ENCODE results near the gene LIPA.
"Not testable (repeated sequence)": the region's sequence is repeated elsewhere in the genome, so short reads cannot be mapped to it uniquely, and the experiment has no call there.

Gene LIPA

DNA sequence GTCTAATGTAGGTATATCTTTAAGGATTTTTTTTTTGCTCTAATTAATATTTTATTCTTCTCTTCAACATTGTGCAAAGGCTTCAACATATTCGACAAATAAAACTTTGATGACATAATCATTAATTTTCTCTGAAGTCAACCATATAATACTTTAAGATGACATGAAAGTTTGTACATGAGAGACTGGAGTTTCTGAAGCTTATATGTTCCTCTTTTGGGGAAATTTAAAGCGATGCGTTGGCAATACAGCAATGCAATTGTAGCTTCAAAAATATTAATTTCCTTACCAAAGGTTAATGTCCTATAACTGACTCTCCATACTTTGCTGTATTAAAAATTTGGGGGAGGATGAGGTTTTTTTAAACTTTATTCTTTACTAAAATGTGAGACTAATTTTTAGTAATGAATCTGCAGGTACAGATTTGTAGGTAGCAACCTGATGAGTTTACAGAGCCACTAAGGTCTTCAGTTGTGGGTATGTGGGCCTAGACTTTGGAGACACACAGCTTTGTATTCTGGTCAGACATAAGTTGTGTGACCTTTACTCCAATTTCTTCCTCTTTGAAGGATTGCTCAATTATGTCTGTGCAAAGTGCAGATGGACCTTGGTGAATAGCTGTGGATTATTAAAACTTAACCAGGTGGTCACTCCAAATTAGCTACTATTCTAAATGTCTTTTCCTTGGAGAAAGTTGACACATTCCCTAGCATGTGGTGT is 18.0 kb upstream of the LIPA start:
- no peak for DNase-seq

DNA sequence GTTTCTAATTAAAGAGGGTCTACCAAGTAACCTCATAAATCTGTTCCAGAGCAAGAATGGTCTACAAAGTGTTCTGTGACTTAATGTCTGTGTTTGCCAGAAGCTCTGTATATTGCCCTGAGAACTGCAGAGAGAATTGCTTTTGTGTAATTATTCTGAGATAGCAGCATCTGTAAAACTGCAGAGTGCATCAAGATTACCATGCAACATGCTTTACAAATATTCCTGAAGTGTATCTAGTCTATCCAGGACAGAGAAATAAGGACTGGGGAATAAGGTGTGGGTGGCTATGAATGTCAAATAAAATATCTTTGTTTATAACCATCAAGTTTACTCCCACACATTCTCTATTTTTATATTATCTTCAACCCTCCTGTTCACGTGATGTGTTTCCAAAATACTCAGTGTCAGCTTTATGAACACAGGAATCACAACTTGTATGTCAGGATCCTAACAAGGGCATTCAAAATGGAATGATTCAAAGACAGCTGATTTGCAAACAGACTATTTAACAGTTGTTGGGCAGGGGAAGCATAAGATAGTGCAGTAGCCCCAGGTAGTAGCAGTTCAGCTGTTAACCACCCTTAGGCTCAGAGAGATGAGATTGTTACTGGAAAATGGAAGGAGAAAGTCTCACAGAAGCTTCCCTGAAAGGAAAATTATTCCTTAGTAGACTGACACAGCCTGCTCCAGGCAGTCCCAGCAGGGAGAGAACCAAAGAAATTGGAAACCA is 15.3 kb upstream of the LIPA start:
- no peak for DNase-seq

DNA sequence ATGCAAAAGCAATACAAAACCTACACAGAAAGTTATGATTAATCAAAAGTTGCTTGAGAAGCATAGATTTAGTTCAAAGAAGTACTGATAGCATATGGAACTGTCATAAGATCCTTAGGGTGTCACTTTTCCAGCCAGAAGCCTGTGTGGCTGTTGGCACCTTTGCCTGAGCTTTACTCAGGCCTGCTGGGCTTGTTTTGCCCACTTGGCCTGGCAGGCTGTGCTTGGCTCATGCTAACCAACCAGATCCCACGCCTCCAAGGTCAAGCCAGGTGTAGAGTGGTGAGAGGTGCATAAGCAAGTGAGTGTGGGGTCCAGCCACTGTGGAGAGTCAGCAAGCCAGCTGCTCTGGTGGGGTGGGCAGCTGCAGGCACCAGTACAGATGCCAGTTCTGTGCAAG is 12.0 kb upstream of the LIPA start:
- DNase-seq, result no peak

DNA sequence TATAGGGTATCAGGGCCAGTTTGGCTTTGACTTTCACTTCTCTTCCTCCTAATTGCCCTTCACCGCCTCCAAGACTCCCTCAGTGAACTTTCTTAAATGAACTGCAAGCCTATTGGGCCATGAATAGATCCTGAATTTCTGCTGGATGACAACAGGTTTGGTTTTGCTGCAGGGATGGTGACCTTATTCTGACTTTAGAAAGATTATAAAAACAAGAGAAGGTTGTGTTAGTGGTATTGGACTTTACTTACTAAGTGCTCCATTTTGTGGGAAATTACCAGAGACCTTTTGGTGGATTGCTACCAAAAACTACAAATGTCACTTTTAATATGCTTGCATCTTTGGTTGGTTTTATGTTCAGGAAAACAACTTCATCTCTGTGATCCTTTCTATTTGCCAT is 11.5 kb upstream of the LIPA start:
- no peak for DNase-seq

DNA sequence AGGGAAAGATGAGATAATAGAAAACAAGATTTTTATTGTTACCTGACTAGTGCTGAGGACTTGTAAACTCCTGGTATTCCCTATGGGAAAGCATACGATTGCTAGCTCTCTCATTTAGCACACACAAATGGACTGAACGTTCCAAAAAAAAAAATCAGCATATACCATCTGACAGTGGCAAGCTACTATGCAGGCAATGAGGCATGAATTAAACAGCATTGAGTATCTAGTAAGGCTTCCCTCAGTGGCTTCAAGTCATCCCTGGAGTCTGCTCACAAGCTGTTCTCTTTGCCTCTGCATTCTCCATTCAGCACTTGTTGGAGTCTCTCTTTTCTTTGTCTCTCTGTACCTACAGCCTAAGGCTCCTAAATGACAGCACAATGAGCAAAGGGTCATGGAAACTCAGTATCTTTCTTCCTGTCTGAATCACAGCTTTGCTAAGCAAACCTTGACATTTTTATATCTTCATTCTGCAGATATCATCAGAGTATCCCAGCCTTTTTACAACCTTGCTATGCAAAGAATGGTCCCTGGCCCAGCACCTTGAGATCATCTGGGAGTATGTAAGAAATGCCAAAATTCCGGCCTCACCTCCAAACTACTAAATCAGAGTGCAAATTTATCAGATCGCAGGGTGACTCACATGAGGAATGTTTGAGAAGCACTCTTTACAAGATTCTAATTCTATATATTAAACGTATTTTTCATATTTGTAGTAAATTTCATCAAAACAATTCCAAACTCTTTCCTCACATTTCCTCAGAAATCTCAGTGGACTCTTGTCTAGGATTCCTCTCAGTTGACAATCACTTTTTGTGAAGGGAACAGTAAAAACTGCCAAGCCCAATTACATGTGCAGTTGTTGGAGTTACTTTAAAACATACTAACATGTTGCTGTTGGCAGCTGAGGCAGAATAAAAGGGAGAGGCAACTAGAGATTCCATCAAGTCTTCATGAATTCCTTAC is 10.8 kb upstream of the LIPA start:
- no peak for DNase-seq

DNA sequence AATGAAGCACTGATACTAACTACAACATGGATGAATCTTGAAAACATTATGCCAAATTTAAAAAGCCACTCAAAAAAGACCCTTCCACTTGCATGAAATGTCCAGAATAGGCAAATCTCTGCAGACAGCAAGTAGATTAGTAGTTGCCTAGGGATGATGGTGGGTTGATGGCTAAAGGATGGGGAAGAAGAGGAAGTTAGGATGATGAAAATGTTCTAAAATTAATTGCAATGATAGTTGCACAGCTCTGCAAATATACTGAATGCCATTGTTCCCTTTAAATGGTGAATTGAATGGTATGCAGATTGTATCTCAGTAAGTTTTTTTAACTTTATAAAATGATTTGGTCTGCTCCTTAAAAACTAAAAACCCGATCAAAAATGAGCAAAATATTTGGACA is 7.3 kb upstream of the LIPA start:
- DNase-seq, result no peak

DNA sequence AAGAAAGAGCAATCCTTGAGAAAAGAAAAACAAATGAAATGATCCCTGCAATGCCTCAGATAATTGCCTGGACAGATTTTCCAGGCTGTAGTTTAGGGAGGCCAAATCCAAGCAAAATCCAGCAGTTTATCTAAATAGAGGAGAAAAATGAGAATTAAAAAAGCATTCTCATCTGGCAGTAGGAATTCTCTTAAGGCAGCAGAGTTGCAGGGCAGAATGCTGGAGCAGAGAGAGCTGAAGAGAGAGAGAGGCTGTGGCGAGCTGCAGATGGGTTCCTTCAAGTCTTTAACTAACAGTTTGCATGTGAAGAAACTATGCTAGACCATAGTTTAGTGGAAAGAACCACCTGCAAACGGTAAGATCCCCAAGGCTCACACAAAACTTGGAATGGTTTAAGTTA is 6.0 kb upstream of the LIPA start:
- no peak for DNase-seq

DNA sequence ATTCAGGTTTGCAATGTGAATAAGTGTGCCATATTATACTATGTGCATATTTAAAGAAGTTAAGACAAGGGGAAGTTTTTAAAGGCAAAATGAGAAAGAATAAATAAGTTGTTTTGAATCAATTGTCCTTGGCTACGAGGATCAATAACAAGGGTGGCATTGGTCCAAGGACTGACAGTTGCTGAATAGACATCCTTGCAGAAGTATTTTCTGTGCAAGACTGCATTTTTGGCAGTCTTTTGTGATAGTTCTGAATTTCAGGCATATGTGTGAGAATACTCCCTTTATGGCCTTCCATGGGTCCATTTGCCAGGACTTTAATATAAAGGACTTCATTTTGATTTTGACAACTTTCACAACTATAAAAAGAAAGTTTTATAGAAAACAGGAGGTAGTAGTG is 5.4 kb upstream of the LIPA start:
- DNase-seq, result no peak

DNA sequence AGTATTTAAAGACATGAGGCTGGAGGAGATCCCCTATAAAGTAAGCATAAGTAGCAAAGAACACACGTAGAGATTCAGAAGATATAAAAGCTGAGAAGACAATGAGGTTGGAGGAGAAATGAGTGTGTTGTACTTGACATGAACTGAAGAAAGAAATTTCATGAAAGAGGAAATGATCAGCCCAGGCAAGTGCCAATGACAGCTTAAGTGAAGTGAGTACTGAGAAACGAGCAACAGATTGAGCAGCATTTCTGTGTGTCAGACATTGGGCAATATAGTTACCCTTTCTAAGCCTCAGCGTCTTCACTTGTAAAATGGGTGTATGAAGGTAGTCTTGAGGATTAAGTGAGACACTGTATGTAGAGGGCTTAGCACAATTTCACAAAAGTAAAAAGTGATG is 4.8 kb upstream of the LIPA start:
- DNase-seq, result no peak

DNA sequence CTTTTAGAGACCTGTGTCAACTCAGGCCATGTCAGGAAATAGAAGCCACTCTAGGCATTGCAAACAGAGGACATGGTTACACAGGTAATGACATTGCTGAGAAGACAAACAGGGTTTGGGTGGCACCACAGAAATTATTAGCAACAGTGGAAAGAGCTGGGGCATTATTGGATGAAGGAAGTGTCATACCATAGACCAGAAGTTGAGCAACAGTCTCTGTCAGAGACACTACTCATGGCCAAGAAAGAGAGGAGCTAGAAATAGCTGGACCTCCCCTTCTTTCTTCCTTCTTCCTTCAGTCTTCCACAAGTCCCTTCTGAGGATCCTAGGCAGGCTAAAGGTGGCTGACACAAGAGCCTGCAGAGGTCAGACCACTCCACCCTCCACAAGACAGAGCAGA is 4.2 kb upstream of the LIPA start:
- DNase-seq, result no peak

DNA sequence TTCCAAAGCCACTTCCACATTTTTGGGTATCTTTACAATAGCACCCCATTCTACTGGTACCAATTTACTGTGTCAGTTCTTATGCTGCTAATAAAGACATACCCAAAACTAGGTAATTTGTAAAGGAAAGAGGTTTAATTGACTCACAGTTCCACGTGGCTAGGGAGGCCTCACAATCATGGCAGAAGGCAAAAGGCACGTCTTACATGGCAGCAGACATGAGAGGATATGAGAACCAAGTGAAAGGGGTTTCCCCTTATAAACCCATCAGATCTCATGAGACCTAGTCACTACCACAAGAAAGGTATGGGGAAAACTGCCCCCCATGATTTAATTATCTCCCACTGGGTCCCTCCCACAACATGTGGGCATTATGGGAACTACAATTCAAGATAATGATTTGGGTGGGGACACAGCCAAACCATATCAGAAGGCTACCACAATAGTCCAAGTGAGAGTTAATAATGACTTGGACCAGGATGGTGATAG is 3.6 kb upstream of the LIPA start:
- DNase-seq, result not testable (repeated sequence)

DNA sequence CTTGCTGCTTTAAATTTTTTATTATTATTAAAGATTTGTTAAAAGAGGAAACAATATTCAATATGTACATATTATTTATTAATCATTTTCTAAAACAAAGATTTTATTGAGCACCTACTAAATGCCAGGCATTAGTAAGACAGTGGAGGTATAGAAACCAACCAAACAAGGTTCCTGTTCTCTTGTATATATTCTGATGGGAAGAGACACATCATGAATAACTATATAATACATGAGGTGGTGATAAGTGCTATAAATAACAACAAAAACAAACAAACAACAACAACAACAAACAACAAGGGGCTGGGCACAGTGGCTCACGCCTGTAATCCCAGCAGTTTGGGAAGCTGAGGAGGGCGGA is 630 bp upstream of the LIPA start:
- DNase-seq, result no peak

DNA sequence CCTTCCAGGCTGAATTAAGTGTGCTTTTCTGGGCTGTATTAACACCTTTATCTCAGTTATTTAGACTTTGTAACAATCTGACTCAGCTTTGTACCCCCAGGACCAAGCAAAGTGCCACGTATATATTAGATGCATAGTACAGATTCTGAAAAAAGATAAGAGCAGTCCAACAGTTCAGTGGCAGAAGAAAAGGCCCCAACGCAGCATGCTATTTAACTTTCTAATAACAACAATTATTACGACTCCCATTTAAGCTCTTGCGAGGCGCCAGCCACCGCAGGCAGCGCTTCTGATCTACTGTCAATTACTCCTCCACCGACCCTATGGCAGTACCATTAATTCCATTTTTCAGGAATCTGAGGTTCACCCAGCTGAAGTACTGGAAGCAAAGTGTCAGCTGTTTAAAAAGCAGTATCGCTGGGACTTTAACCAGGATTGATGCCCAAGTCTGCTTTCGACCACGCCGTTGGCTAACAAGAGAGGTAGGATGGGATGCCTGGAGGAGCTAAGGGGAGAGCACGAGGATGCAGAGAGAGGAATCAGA is 638 bp downstream of the LIPA start:
- no peak for DNase-seq

DNA sequence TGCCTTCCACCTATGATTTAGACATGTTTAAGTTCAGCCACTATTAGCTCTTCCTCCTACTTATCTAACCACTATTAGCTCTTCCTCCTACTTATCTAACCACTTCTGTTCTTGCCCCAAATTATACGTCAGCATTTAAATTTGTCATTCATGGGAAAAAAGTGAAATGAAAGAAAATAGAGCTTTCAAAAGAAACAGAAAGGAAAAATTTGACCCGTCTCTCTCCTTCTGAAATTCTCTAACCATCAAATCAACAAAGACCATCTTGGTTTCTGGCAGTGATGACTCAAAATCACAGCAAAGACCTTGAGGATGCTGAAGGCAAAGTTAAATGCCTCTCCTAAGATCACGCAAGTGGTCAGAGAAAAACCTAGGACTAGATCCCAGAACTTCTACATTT is 2.6 kb downstream of the LIPA start:
- DNase-seq, result no peak

DNA sequence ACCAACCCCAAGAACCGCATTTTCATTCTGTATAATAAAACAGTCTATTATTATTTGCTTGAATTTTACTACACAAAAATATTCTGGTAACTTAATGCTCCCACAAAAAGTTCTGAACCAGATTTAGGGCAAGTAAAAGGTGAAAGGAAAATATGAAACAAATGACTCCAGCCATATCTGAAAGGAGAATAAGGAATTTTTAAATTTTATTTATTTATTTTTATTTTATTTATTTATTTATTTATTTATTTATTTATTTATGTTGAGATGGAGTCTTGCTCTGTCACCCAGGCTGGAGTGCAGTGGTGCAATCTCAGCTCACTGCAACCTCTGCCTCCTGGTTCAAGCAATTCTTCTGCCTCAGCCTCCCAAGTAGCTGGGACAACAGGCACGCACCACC is 4.0 kb downstream of the LIPA start:
- not testable (repeated sequence) for DNase-seq

DNA sequence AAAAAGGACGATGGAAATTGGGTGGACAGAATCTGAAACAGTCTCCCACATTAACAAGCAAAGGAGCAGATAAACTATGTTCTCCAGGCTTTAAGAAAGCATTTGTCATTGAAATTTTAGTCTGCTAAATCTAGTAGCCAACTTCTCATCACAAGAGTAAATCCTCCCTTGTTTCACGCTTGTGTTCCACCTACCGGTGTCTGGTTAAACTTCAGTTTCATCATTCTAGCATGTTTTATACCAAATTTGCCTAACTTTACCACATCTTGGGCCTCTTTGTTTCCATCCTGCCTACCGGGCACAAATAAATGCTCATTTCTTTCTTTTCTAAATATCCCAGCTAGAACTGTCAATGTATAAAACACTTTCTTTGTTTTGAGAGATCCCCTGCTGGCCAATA is 5.8 kb downstream of the LIPA start:
- no peak for DNase-seq

DNA sequence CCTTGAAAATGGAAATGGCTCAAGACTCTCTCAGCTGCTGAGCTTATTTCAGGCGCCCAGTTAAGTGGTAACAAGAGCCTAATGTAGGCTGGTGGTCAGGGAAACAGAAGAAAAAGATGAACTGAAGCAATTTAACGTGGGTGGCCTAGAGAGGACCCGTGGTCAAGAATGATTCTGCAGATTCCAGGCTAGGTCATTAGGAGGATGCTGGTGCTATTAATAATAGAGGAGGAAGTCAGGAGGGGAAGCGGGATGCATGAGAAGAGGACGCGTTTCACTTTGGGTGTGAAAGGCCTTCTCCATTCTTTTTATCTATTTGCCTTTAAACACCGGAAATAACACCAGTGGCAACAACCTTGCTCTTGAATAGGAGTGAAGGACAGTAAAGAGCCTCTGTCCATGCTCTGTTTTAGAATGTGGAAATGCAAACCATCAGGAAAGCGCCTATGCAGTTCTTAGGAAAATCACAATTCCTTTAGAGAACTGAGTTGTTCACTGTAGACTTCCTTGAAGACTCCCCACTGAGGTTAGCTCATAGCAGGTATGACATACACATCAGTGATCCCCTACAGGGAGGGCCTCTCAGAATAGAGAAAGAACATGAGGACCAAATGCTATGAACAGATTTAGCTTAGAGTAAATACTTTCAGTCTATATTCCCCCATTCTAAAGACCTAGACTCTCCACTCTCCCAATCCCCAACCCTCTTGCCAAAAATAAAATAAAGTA is 8.6 kb downstream of the LIPA start:
- no peak for DNase-seq

DNA sequence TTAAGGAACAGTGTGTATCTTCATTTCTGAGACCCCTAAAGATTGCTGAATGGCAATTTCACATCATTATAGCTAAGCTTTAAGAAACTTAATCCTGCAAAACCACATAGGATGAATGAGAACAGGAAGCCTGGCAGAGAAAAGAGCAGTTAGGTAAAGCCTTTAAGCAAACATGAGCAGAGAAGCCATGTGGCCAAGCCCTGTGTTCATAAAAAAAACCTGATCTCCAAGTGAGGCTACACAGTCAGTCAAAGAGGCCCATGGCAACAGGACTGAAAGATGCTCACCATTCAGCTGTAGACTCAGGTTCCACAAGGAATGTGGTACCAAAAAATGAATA is 9.3 kb downstream of the LIPA start:
- no peak for DNase-seq

DNA sequence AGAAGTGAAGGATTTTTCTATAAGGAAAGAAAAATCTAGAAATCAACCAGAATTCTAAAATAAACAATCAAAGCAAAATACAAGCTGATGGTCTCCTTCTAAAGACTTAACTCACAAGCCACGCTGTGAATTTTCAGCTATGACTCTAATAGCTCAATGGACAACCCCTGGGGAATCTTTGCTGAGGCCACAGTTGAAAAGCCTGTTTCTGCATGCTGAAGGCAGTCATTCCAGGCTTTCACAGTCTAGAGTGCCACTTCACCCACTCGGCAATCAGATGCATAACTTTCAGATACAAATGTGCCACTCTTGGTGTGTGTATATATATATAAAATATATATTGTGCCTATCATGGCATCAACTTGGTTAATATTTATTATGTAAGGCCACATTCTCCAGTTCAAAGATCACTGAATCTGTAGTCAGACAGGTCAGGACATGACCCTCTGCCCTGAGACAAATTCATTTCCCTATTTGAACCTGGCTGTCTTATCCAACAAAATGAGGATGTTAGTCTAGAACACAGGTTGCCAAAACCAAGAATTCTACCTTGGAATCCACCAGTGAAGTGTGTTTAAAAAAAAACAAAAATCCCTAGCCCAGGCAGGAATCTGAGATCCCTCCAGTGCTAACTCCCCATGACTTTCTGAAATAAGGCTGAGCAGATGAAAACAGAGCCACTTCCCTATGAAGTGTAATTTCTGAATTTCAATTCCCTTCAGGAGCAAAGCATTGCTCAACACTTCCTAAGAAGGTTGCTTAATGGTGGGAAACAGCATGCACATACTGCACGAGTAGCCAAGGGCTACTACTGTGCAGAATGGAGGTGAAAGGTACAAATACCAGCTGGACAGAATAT is 9.9 kb downstream of the LIPA start:
- DNase-seq, result no peak

DNA sequence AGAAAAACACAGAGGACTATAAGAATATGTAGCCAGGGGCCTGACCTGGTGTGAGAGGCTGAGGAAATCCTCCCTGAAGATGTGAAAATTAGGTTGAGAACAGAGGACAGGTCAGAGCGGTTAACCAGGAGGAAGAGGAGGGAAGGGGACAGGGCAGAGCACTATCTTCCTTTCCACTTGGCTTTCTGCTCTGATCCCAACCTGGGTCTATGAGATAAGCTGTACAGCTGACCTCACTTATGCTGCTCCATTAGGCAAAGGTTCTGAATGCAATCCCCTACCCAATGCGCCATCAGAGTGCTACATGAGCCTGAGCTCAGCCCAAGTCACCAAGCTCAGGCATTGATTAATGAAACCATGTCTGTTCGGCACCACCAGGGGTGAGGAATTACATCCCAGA is 10.5 kb downstream of the LIPA start:
- DNase-seq, result no peak

DNA sequence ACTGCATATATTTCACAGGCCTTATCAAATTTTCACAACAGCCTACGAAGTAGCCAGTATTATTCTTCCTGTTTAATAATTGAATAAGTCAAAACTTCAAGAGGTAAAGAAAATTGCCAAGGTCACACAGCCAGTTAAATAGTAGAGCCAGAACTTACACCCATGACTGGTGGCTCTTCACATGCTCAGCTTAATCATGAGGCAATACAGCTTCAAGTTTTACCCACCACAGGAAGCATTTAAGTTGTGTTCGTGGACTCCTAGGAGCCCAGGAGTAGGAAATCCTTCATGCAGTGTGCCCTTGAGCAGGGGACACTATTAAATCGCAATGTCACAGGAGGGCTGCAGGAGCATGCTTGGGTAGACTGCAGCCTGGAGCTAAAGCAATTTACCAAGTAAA is 11.1 kb downstream of the LIPA start:
- no peak for DNase-seq

All from activated CD4-positive, CD25-positive, alpha-beta regulatory T cell treated with anti-CD3 and anti-CD28 coated beads, Interleukin-2, amount 50 U/mL, for 72 hours (primary cell).